GM21526 (cell line): ENCODE measurements around the gene NAP1L4.

ENCODE experiments used
- ATAC-seq: cut with Tn5 transposase; IDR thresholded peaks from one replicate; pipeline ENCODE4 v1.9.1; 2021; ENCODE audit warnings: moderate library complexity; ENCODE audit not compliant: unreplicated experiment, low FRiP score

NAP1L4 gene

GRCh38 chr11:2992234-2992996 lies at the start of gene NAP1L4:
Gene NAP1L4 (minus strand): TSS chr11:2992329. CDS start chr11:2979220, 13,109 bp downstream.
- peak; percentile 83 for ATAC-seq

- ATAC-seq: no peak
Measured at GRCh38 chr11:3040881-3041280, 48.8 kb upstream of the NAP1L4 start.

- no peak for ATAC-seq
Measured at GRCh38 chr11:3037945-3038271, 45.8 kb upstream of the NAP1L4 start.

- ATAC-seq: no peak
Measured at GRCh38 chr11:3037040-3037944, 45.2 kb upstream of the NAP1L4 start.

- no peak for ATAC-seq
Measured at GRCh38 chr11:3036419-3036818, 44.3 kb upstream of the NAP1L4 start.

- no peak for ATAC-seq
Measured at GRCh38 chr11:3035333-3035732, 43.2 kb upstream of the NAP1L4 start.

GRCh38 chr11:3030289-3031070 lies 38.4 kb upstream of the NAP1L4 start:
- no peak for ATAC-seq

GRCh38 chr11:3028813-3029212 lies 36.7 kb upstream of the NAP1L4 start:
- ATAC-seq: no peak

GRCh38 chr11:3026803-3027202 lies 34.7 kb upstream of the NAP1L4 start:
- no peak for ATAC-seq

- ATAC-seq: no peak
Measured at GRCh38 chr11:3022982-3023381, 30.9 kb upstream of the NAP1L4 start.

- no peak for ATAC-seq
Measured at GRCh38 chr11:3022300-3022967, 30.3 kb upstream of the NAP1L4 start.

GRCh38 chr11:3021125-3021524 lies 29.0 kb upstream of the NAP1L4 start:
- no peak for ATAC-seq

GRCh38 chr11:3020011-3020410 lies 27.9 kb upstream of the NAP1L4 start:
- ATAC-seq: no peak

- no peak for ATAC-seq
Measured at GRCh38 chr11:3018596-3018995, 26.5 kb upstream of the NAP1L4 start.

GRCh38 chr11:3016861-3017260 lies 24.7 kb upstream of the NAP1L4 start:
- ATAC-seq: no peak

- no peak for ATAC-seq
Measured at GRCh38 chr11:3015796-3016195, 23.7 kb upstream of the NAP1L4 start.

- no peak for ATAC-seq
Measured at GRCh38 chr11:3014943-3015342, 22.8 kb upstream of the NAP1L4 start.

- no peak for ATAC-seq
Measured at GRCh38 chr11:3014057-3014938, 22.2 kb upstream of the NAP1L4 start.
